ENCODE measurements around the gene MYNN. TPM values are rescaled to one million over a fixed set of nuclear protein-coding genes. Genes with fewer than 3 reads are reported as not detected.

The MYNN gene
- total and polyA plus RNA-seq, 9 of the 15 experiments (the other 6 are each of a cell fraction or from before 2014, with no cell fraction given): 10.4 to 35.7 (median 21.3) TPM

- TF ChIP-seq ZNF395 (CRISPR knock-in tag; IDR thresholded peaks at IDR 0.05) (no peak), TRIM28 (IDR thresholded peaks at IDR 0.05) (no peak), NR4A1 (CRISPR knock-in tag; IDR thresholded peaks at IDR 0.05) (no peak), NR4A1 (tag; IDR thresholded peaks at IDR 0.05) (no peak), RAD51 (IDR thresholded peaks at IDR 0.05; ENCODE audit: borderline replicate concordance, low read depth) (no peak), MYNN (IDR thresholded peaks at IDR 0.05) (no peak; the same call in 1 of the 2 replicates), MYNN (CRISPR knock-in tag; IDR thresholded peaks at IDR 0.05) (no peak), MTA2 (IDR thresholded peaks at IDR 0.05; ENCODE audit: low read depth) (no peak), CHCHD3 (CRISPR knock-in tag; IDR thresholded peaks at IDR 0.05) (no peak), ZNF778 (CRISPR knock-in tag; IDR thresholded peaks at IDR 0.05) (no peak), TAF1 (IDR thresholded peaks at IDR 0.05; ENCODE audit: control insufficient read depth, extremely low read depth, insufficient read depth, low read length, severe bottlenecking) (peak; percentile 90), ZC3H11A (IDR thresholded peaks at IDR 0.05; ENCODE audit: low read depth, low read length) (no peak), RBM15 (IDR thresholded peaks at IDR 0.05; ENCODE audit: insufficient read depth, low read length) (no peak), FIP1L1 (IDR thresholded peaks at IDR 0.05; ENCODE audit: low read depth, low read length, poor library complexity, severe bottlenecking) (peak; percentile 69), FUS (optimal IDR thresholded peaks at IDR 0.05; ENCODE audit: low read depth, low read length) (no peak), EGR1 (conservative IDR thresholded peaks at IDR 0.05) (peak; percentile 50), TAF7 (tag; IDR thresholded peaks at IDR 0.05) (peak; percentile 78), CAMTA2 (CRISPR knock-in tag; conservative IDR thresholded peaks at IDR 0.05) (no peak; the same call in 1 of the 2 replicates), DPF2 (IDR thresholded peaks at IDR 0.05) (peak; percentile 22; the same call in 1 of the 2 replicates), PHTF2 (CRISPR knock-in tag; IDR thresholded peaks at IDR 0.05) (no peak), HIVEP1 (CRISPR knock-in tag; IDR thresholded peaks at IDR 0.05) (0 out of 2 replicates have a peak, but pooled peaks have one; percentile 56), THAP12 (CRISPR knock-in tag; IDR thresholded peaks at IDR 0.05) (peak; percentile 65; the same call in 1 of the 2 replicates), ZKSCAN1 (IDR thresholded peaks at IDR 0.05; ENCODE audit: low read depth, low read length) (0 out of 2 replicates have a peak, but pooled peaks have one; percentile 9), TARDBP (IDR thresholded peaks at IDR 0.05) (peak; percentile 21; the same call in 1 of the 2 replicates), ZNF146 (CRISPR knock-in tag; IDR thresholded peaks at IDR 0.05; ENCODE audit: unreplicated experiment) (no peak), ARHGAP35 (IDR thresholded peaks at IDR 0.05; ENCODE audit: partially characterized antibody) (no peak), ZNF551 (CRISPR knock-in tag; IDR thresholded peaks at IDR 0.05) (no peak), XRCC3 (IDR thresholded peaks at IDR 0.05) (no peak), LEF1 (IDR thresholded peaks at IDR 0.05) (no peak), BACH1 (tag; IDR thresholded peaks at IDR 0.05) (no peak)
Measured at GRCh38 chr3:169772897-169773816, at the start of gene MYNN (continued).

All from K562 (cell line).